ENCODE results near the gene SMARCD1. TPM values are rescaled to one million over a fixed set of nuclear protein-coding genes. Genes with fewer than 3 reads are reported as not detected.

SMARCD1 gene
- total and polyA plus RNA-seq, 9 of the 15 experiments (the other 6 are each of a cell fraction or from before 2014, with no cell fraction given) = 0.86 to 91.7 (median 48.0) TPM

DNA sequence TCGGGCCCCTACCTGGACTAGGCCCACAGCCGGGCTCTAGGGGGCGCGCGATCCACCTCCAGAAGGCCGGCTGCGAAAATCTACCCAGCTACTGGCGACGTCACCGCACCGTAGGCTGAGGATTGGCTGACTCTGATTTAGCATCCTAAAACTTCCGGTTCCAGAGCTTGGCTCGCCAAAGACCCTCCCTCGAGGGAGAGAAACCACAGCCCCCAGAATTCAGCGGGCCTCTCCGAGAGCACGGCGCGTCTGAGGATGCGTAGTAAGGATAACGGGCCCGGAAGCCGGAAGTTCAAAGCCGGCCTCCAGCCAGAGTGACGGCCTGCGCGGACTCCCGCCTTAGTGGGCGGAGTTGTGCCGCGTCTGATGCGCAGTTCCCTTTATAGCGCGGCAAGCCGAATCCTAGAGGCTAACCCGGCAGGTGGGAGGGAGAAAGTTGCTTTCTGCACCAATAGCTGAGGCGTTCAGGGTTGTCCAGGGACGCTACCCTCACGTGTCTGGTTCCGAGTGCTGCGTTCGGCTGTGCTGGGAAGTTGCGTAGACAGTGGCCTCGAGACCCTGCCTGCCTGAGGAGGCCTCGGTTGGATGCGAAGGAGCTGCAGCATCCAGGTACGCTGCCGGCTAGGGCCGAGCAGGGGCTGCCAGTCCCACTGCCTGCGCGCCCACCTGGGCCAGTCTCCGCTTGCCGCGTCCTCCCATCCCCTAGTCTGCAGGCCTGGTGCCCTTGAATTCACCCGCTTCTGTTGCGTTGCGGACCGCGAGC is 26.7 kb downstream of the SMARCD1 start, which contains the start of gene COX14 (continued):
- TF ChIP-seq ZNF318 (IDR thresholded peaks at IDR 0.05; ENCODE audit: borderline replicate concordance in 1 of 2, low read depth in 1 of 2) = no peak
- TF ChIP-seq ID3 (CRISPR knock-in tag; IDR thresholded peaks at IDR 0.05) = no peak
- TF ChIP-seq ID3 (tag; IDR thresholded peaks at IDR 0.05) = peak; percentile 71; the same call in 1 of the 2 replicates
- no peak for TF ChIP-seq SRSF9 (IDR thresholded peaks at IDR 0.05; ENCODE audit: borderline replicate concordance, low read depth, low read length)
- peak; percentile 93 for TF ChIP-seq GABPB1 (CRISPR knock-in tag; IDR thresholded peaks at IDR 0.05)
- TF ChIP-seq PTRF (tag; IDR thresholded peaks at IDR 0.05) = no peak
- TF ChIP-seq ZEB2 (IDR thresholded peaks at IDR 0.05) = no peak
- no peak for TF ChIP-seq ZNF280A (IDR thresholded peaks at IDR 0.05; ENCODE audit: low read depth, partially characterized antibody)
- TF ChIP-seq, protein P1, sequence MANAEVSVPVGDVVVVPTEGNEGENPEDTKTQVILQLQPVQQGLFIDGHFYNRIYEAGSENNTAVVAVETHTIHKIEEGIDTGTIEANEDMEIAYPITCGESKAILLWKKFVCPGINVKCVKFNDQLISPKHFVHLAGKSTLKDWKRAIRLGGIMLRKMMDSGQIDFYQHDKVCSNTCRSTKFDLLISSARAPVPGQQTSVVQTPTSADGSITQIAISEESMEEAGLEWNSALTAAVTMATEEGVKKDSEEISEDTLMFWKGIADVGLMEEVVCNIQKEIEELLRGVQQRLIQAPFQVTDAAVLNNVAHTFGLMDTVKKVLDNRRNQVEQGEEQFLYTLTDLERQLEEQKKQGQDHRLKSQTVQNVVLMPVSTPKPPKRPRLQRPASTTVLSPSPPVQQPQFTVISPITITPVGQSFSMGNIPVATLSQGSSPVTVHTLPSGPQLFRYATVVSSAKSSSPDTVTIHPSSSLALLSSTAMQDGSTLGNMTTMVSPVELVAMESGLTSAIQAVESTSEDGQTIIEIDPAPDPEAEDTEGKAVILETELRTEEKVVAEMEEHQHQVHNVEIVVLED (CRISPR knock-in tag; IDR thresholded peaks at IDR 0.05) = peak; percentile 60
- TF ChIP-seq POLR3G (IDR thresholded peaks at IDR 0.05; ENCODE audit: extremely low read depth, insufficient read length, insufficient replicate concordance) = no peak
- no peak for TF ChIP-seq HNRNPK (IDR thresholded peaks at IDR 0.05; ENCODE audit: low read depth, low read length, poor library complexity, severe bottlenecking)
- no peak for TF ChIP-seq ZNF512 (tag; IDR thresholded peaks at IDR 0.05)
- TF ChIP-seq CXXC5 (CRISPR knock-in tag; IDR thresholded peaks at IDR 0.05) = peak; percentile 98

Measured in K562 (cell line).